ENCODE data around the gene COPA.
"Not testable (repeated sequence)": the region's sequence is repeated elsewhere in the genome, so short reads cannot be mapped to it uniquely, and the experiment has no call there.

COPA gene

GRCh38 chr1:160342953-160343869 lies at the start of gene COPA, which contains the start of gene NCSTN:
Gene COPA, minus strand, starts transcription at chr1:160343250. Its CDS starts 80 bp downstream, at chr1:160343170.
Gene NCSTN, plus strand, starts transcription at chr1:160343383. Its CDS starts 14 bp downstream, at chr1:160343397.
- peak; percentile 94 for DNase-seq

- not testable (repeated sequence) for DNase-seq
Measured at GRCh38 chr1:160388406-160388805, 45.4 kb upstream of the COPA start.

- DNase-seq, result not testable (repeated sequence)
Measured at GRCh38 chr1:160384812-160385211, 41.8 kb upstream of the COPA start.

- DNase-seq, result no peak
Measured at GRCh38 chr1:160377585-160378206, 34.6 kb upstream of the COPA start.

- peak; percentile 72 for DNase-seq
Measured at GRCh38 chr1:160376525-160377131, 33.6 kb upstream of the COPA start.

GRCh38 chr1:160375788-160376524 lies 32.9 kb upstream of the COPA start:
- no peak for DNase-seq

- DNase-seq, result no peak
Measured at GRCh38 chr1:160374306-160375110, 31.5 kb upstream of the COPA start.

GRCh38 chr1:160373696-160374095 lies 30.6 kb upstream of the COPA start:
- DNase-seq, result no peak

GRCh38 chr1:160371756-160372155 lies 28.7 kb upstream of the COPA start:
- no peak for DNase-seq

GRCh38 chr1:160371346-160371631 lies 28.2 kb upstream of the COPA start:
- no peak for DNase-seq

GRCh38 chr1:160370561-160371345 lies 27.7 kb upstream of the COPA start:
- no peak for DNase-seq

GRCh38 chr1:160369087-160369486 lies 26.0 kb upstream of the COPA start:
- DNase-seq, result no peak

GRCh38 chr1:160367934-160368923 lies 25.2 kb upstream of the COPA start:
- no peak for DNase-seq

GRCh38 chr1:160367516-160367900 lies 24.5 kb upstream of the COPA start:
- DNase-seq, result no peak

- DNase-seq, result no peak
Measured at GRCh38 chr1:160366731-160367515, 23.9 kb upstream of the COPA start, which contains the start of gene NHLH1. Gene NHLH1, plus strand, starts transcription at chr1:160367071. Its CDS starts 3,661 bp downstream, at chr1:160370732.

GRCh38 chr1:160365325-160365724 lies 22.3 kb upstream of the COPA start:
- DNase-seq, result no peak

GRCh38 chr1:160363951-160364735 lies 21.1 kb upstream of the COPA start:
- no peak for DNase-seq

- DNase-seq, result no peak
Measured at GRCh38 chr1:160363010-160363409, 20.0 kb upstream of the COPA start.

Data from NCI-H187 treated with DMSO at 0.1 percent for 48 hours (cell line).